SK-N-MC (cell line): ENCODE results near the gene GABBR2.

Experiments used
- EZH2 ChIP-seq: fragments of 200-600 bp; sonication (generic); IDR thresholded peaks from one replicate; pipeline ENCODE4 v1.6.1; 2017; ENCODE audit warnings: antibody characterized with exemption
- POLR2AphosphoS5 ChIP-seq: IDR thresholded peaks from 2 replicates; pipeline ENCODE4 v1.6.1; 2012; ENCODE audit warnings: mild to moderate bottlenecking, low read depth, low read length, borderline replicate concordance

GRCh38 chr9:98403715-98404114, 305.0 kb downstream of the GABBR2 start:
- TF ChIP-seq POLR2AphosphoS5 (no peak), EZH2 (no peak)
